ENCODE results near the gene PGBD5. TPM values are rescaled to one million over a fixed set of nuclear protein-coding genes. Genes with fewer than 3 reads are reported as not detected.

Gene PGBD5
- total RNA-seq, 1 donor from 2014 or later = 6.6 TPM

DNA sequence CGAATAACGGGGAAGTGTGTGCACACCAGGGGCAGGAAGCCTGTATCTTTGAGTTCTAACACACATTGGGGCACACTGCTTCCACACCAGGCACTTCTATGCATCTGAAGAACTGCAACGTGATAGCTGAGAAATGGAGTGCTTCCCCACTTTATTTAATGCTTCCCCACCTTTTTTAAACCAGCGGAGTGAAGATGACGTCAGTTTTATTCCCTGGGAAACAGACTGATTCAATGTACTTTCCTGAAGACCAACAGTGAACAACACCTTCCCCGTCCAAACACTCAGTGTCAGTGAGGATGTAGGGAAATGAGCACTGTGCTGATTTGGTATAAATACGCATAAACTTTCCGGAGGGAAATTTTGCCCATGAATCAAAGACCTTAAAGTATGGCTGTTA lies 87.1 kb downstream of the PGBD5 start:
- intact Hi-C loops (cut with DNase I) = no loop called here
- no peak for ATAC-seq

DNA sequence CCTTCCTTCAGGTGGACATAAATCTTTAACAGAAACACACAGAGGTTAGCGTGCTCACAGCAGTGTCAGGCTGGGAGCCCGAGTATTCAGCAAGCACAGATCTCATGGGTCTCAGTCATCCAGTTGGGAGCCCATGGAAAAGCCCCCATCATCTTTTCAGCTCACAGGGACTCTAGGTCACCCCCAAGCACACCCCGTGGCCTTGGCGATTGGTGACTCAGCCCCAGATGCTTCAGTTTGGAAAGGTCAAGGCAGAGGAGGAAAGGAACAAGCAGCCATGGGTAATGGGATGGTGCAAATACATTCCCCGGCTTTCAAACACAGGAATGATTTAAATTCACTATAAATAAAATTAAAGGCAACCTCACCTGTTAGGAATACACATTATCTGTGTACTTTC lies 88.9 kb downstream of the PGBD5 start:
- DNase-seq (ENCODE audit: low spot score) = no peak
- intact Hi-C loops (cut with DNase I) = no loop called here
- ATAC-seq = no peak

More for the DNA sequence above, 87.1 kb downstream of the PGBD5 start:
- no peak for DNase-seq (ENCODE audit: low spot score)

DNA sequence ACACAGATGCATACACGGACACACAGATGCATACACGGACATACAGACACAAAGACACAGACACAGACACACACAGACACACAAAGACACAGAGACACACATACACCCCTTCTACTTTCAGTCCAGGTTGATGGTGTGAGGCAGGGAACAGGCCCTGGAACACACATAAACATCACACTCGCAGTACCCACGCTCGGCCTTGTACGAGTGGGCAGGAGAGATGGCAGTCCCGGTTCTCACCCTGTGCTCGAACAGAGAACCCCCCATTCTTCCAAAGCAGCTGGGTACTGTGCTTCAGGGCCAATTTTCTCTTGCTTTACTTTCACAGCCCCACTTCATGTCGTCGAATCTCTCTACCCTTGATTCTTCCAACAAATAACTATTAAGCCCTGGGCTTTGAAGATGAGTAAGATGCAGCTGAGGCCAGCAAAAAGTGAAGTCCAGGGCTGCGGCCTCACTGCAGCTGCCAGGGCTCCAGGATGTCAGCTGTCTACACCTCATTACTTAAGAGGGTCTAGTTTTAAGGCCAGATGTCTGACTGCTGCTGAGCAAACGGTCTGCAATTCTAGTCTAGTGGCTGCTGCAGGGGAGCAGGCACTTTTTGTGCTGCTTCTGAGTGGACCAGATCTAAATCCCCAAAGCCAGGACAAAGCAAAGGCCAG lies 90.1 kb downstream of the PGBD5 start:
- DNase-seq (ENCODE audit: low spot score) (no peak), ATAC-seq (peak; percentile 41)
- intact Hi-C loops (cut with DNase I) = no loop called here

DNA sequence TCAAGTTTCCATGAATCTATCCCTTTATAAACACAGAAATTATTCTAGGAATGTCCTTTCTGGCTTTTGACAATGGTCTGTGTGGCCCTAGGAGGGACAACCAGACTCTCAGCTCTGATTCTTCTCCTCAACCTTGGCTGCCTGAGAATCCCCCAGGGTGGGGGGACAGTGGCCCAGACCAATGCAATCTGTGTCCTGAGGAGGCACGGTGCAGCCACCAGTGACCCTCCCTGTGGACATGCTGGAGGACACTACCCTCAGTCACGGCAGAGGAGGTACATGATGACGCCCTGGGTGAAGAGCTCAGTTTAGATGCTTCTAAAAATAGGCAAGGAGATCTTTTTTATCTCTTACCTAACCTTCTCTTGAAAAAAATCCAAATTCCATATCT lies 91.7 kb downstream of the PGBD5 start:
- intact Hi-C loops (cut with DNase I) = no loop called here
- DNase-seq (ENCODE audit: low spot score) = no peak
- no peak for ATAC-seq

DNA sequence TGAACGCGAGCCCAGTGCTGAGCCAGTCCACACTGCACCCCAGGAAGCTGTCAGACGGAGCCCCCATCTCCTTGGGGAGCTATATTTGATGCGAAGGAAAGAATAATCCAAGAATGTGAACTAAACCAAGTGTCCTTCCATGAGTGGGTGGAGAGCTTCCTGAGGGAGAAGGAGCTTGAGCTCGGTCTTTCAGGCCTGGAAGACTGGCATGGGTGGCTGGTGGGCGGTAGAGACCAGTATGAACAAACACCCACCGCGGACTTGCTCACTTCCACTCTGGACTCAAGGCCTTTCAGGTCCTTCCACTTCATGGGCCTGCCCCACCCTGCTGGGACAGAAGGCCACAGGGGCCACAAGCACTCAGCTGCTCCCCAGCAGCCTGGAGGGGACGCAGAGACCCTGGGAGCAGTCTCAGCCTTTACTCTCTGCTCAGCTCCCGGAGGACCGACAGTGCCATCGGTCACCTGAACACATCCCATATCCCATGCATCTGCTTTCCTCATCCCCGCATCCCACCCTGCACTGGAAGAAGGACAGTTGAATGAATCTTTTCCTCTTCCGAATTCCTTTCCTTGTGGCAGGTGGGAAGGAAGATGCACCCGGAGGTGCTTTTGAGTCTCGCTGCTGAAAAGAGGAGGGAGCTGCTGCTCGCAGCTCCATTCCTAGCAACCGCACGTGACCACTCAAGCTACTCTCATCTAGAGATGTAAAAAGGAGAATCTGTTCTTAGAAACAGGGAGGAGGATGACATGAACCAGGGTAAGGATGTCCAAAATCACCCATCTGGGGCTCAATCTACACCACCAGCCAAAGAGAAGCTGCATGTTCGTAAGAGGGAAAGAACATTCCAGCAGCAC lies 92.3 kb downstream of the PGBD5 start:
- no peak for ATAC-seq
- intact Hi-C loops (cut with DNase I) = no loop called here
- no peak for DNase-seq (ENCODE audit: low spot score)

DNA sequence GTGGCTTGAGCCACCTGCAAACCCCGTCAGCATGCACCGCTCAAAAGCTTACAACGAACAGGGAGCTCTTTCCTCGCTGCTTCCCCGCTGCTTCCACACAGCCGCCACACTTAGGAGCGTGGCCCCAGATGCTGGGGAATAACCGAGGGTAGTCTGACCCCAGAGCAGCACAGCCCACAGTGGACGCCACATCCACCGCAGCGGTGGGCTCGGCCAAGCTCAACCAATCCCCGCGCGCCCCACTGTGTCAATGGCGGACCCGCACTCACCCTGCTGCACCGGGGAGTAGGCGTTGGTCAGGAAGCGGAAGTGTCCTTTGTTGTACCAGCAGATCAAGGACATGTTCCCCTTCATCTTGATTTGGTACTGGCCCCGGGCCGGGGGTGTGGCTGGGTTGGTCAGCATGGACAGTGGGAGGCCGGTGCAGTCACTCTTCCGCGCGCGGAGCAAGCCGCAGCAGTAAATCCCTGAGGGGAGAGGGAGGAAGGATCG lies 93.5 kb downstream of the PGBD5 start:
- no peak for DNase-seq (ENCODE audit: low spot score)
- intact Hi-C loops (cut with DNase I) = no loop called here
- peak; percentile 41 for ATAC-seq

DNA sequence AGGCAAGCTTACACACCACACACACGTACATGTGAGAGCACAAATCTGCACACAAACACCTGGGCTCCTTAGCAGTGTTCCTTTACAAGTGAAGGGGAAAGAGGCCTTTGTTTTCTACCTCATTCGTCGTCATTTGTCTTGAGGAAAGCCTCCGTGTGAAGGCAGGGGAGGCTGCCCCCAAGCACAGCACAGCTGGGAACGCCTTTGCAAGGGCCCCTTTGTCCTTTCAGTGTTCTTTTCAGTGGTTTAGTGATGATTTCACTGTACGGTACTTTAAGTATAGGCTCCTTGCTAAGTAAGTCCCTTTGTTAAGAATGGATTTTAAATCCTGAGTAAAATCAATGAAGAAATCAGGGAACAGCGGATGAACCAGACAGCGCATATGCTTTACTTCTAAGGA lies 94.1 kb downstream of the PGBD5 start:
- no peak for DNase-seq (ENCODE audit: low spot score)
- intact Hi-C loops (cut with DNase I) = no loop called here
- no peak for ATAC-seq

DNA sequence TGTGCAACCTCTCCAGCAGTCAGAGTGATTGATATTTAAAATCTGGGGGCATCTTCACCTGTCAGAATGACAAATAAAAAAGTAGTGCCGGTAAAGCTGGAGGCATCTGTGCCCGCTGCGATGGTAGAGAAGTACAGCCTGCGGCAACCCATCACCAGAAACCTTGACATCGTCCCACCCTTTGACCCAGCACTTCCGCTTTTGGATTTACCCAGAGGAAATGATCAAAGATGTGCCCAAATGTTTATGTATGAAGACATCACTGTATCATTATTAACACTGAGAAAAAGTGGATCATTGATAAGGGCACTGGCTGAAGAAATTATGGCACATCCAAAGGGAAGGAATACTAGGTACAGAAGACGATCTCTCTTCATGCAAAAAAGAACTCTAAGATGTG lies 96.0 kb downstream of the PGBD5 start:
- ATAC-seq (no peak), DNase-seq (ENCODE audit: low spot score) (no peak)
- intact Hi-C loops (cut with DNase I) = no loop called here

DNA sequence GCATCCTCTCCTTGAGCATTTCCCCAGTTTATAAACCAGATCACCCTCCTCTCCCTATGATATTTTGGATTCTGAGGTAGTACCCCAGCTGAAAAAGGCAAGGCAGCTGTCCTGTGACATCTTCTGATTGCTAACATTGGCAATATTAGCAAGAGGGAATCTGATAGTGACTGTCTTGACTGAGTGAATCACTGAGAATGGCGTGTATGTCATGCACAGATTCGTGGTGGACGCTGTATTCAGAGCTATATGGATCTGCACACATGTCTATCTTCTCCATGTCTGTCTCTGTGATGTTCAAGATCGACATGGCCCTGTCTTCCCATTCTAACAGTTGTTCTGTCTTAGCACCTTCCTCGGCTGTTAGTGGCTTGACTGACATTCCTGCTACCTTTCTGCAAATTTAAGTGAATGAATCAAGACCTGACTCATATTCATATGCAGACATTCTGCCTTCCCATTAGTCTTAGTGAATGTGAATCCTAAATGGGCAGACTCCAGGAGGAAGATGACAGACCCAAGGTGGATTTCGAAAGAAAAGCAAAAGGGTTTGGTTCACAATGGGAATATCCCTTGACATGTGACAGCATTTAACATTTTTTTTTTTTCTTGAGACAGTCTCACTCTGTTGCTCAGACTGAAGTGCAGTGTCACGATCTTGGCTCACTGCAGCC lies 97.7 kb downstream of the PGBD5 start:
- no peak for ATAC-seq
- intact Hi-C loops (cut with DNase I) = no loop called here
- DNase-seq (ENCODE audit: low spot score) = no peak

DNA sequence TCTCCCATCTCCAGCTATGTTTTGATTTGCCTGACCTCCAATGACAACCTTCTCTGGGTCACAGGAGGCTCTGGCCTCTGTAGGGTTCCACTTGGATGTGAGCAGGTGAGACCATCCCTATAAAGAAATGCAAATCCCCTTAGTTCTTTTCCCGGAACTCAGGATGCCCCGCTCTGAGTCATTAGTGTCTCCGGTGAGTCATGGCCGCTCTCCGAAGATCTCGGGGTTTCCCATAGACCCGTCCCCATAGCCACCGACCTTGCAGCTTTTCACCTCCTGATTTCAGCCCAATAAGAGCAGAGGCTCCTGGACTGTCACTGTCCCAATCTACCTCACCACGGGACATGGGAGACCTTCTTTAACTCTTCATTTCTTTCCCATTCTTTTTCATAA lies 98.2 kb downstream of the PGBD5 start:
- DNase-seq (ENCODE audit: low spot score) = no peak
- intact Hi-C loops (cut with DNase I) = no loop called here
- no peak for ATAC-seq

DNA sequence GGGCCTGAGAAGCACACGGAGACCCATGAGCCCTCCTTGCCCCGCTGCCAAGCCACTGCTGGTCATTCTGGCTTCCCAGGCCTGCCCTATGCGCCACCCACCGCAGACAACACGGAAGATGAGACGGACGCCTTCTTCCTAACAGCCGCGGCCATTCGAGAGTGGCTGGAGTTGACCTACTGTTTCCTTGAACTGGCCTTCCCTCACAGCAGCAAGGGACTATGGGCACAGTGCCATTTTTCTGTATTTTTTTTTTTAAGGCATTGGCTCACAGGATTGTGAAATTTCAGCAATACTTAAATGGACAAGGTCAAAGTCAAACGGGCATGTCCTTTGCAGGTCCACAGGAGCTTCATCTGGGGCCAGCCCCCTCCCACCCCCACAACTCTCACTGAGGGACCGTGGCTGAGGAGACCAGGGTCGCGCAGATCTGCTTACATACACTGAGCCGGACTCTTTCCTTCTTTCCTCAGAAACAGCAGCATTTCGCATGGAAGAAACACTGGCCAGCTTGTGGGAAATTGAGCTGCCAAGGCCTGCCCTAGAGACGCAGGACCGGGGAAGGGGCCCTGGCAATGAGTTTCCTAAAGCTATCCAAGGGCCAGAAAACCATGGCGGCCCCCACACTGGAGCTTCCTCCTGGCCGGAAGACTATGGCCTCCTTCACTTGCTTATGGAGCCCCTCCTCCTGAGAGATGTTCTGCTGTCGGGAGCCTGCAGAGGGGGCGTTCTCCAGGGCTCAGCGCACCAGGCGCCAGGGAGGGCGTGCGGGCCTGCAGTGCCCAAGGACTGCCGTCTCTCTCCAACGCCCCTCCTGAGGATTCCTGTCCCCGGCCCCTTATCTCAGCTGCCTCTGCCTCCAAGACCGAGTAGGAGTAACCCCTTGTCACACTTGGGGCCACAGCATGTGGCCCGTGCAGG lies 98.9 kb downstream of the PGBD5 start:
- peak; percentile 83 for ATAC-seq
- no peak for DNase-seq (ENCODE audit: low spot score)
- intact Hi-C loops (cut with DNase I) = no loop called here

DNA sequence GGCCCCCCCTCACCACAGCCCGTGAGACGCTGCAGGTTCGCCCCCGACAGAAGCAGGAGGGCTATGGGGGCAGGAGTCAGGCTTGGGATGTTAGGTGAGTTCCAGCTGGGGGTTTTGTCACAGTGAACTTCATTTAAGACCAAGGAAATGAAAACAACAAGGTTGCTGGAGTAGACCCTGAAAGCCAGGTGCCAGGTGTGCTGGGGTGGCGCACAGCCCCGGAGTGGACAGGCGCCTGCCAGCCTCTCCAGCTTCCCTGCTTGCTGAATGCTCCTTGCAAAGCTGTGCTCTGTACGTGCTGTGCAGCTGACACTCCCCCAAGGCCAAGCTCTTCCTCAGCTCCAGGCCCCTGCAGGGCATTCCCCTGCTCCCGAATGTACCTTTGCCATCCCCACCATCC lies 102.4 kb downstream of the PGBD5 start:
- DNase-seq (ENCODE audit: low spot score) (no peak), ATAC-seq (no peak)
- intact Hi-C loops (cut with DNase I) = no loop called here

DNA sequence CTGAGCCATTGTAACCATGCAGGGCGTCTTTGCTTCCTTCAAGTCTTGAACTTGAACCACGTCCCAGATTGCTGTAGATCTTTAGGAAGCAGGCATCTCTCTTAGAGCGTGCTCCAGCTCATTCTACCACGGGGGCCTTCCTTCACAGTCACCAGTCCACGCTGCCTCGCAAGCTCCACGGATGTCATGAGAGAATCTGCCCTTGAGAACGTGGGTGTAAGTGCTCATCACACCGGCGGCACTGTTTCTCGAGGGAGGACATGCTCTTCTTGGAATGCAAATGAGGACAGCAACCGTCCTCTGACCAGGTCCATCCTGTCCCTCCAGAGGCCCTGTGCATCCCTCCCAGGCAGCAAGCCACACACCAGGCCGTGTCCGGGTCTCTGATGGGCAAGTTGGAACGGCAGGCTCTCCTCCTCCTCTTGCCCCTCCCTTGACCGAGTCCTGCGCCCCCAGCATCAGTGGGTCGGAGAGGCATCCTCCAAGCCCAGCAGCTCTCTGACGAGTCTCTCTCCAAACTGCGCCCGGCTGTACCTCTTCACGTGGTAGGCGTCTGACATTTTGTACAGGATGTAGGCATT lies 103.1 kb downstream of the PGBD5 start:
- ATAC-seq (no peak), DNase-seq (ENCODE audit: low spot score) (no peak)
- intact Hi-C loops (cut with DNase I) = no loop called here

DNA sequence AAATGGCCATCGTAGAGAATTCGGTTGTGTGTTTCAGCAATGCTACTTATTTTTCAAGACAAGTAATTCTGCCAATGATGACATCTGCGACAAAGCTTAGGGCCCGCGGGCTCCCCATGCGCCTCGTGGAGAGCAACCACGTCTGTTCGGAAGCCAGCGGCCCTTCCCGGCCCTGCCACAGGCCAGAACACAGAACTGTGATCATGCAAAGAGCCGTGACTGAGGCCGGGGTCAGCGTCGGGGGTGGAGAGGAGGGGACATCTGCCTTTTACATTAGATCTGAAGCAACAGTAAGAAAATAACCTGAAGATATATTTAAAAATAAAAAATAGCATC lies 103.7 kb downstream of the PGBD5 start:
- DNase-seq (ENCODE audit: low spot score) = no peak
- ATAC-seq = no peak
- intact Hi-C loops (cut with DNase I) = no loop called here

DNA sequence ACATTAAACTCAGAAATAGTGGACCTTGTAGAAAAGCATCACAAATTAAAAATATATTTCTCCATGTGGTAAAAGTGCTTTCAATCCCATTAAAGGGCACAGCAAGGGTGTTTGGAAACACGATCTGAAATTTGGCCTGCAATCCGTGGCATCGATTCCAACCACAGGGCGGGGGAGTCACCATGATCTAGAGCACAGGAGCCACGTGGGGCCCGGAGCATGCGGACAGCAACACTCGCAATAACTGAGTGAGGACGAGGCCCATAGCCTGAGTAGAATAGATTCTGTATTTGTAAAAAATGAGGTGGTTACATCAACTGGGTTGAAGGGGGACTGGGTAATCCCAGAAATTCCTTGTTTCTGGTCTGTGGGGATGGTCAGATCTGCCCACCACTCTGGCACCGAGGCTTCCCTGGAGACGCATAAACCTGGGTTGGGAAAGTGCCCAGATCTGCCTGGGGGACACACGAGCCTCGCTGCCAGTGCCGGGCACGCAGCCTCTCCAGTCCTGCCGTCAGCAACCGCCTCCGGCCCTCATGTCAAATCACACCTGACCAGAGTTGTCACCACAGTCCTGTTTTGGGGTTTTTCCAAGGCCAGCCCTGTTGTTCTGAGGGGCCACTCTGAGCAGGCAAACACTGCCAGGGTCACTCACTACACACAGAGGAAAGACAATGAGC lies 104.3 kb downstream of the PGBD5 start:
- peak; percentile 55 for DNase-seq (ENCODE audit: low spot score)
- intact Hi-C loops (cut with DNase I) = no loop called here
- ATAC-seq = peak; percentile 44

DNA sequence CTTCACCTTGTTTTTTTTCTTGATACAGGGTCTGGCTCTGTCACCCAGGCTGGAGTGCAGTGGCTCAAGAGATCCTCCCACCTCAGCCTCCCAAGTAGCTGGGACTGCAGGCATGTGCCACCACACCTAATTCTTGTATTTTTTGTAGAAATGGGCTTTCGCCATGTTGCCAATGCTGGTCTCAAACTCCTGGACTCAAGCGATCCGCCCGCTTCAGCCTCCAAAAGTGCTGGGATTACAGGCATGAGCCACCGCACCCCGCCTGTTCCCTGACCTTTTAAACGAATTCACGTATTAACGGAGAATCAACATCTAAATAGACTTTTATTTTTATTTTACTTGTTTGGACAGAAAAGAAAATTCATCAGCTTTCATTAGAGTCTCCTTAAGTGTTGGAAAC lies 104.8 kb downstream of the PGBD5 start:
- DNase-seq (ENCODE audit: low spot score) = peak; percentile 26
- intact Hi-C loops (cut with DNase I) = no loop called here
- no peak for ATAC-seq

DNA sequence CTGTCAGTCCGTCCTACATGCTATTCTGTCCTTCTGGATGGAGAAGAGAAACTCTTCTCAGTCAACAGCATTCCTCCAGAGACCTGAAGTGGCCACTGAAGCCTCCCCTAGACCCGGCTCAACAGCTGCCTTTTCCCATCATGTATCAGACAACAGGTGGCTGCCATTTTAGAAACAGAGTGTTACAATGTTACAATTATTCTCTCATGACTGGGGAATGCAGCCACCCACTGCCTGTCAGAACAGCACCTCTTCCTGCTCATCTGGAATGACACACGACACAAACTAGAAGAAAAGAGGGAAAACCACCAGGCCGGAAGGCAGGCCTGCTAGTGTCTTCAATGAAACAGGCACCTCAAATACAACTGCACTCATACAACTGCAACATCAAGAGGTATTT lies 105.3 kb downstream of the PGBD5 start:
- intact Hi-C loops (cut with DNase I) = no loop called here
- DNase-seq (ENCODE audit: low spot score) (no peak), ATAC-seq (no peak)

DNA sequence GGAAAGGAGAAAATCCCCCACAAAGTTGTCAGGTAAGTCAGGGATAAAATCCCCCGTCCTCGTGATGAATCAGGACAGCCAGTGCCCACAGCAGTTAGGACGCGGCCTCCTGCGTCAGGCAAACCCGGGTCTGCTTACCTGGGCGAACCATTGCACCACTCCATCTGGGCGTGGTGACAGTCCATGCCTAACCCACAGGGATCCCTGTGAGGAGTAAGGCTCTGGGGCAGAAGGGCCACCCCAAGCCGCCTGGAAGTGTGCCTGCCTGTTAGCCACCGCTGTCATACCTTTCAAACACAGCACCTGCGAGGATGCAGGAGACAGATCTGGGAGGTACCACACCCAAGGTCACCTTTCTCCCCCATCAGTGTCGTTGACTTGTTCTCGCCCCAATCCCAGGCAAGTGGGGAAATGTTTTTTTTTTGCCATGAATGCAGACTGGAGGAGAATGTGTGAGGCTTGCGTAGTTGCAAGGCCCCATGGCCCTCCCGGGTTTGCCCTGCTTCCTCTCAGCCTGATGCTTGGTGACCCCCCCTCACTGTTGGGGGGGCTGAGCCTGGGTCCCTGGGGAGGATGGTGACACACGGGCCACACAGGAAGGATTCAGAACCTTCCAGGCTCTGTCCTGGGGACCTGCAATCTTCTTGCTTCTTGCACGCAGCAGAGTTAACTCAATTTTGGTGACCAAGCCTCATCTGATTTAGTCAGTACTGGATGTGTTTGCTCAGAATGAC lies 107.0 kb downstream of the PGBD5 start:
- ATAC-seq (no peak), DNase-seq (ENCODE audit: low spot score) (no peak)
- intact Hi-C loops (cut with DNase I) = no loop called here
